Right lobe of liver (tissue), 6 donors: Measurements from ENCODE around the gene SDF2L1. TPM values are rescaled to one million over a fixed set of nuclear protein-coding genes. Genes with fewer than 3 reads are reported as not detected.
A peak's percentile ranks its signal among the peaks of the same experiment; 100 is the strongest.

Experiments
- ATAC-seq, 4 donors: fragments of 200-7000 bp; cut with Tn5 transposase; one replicate each; pipeline ENCODE4 v1.9.1; 2020; ENCODE audit warnings: mild to moderate bottlenecking in 4 of 4, moderate library complexity in 4 of 4
- DNase-seq, 3 donors: peaks; one replicate each; pipeline ENCODE4 v3.0.0-alpha.2; 2020
- H3K27ac ChIP-seq, 3 donors: fragments of 200-600 bp; one replicate each; pipeline ENCODE4 v1.8.0; 2022
- H3K27me3 ChIP-seq, 2 donors: fragments of 200-600 bp; one replicate each; pipeline ENCODE4 v1.8.0; 2022
- H3K36me3 ChIP-seq, 4 donors: fragments of 200-600 bp; sonication (generic) in 1 of 4; one replicate each; pipeline versions ENCODE4 v1.5.1 to v1.8.0; 2017 to 2022; ENCODE audit warnings: control low read depth in 1 of 4
- H3K4me1 ChIP-seq, 4 donors: fragments of 200-600 bp; sonication (generic) in 1 of 4; one replicate each; pipeline versions ENCODE4 v1.5.1 to v1.8.0; 2017 to 2022; ENCODE audit warnings: control low read depth in 1 of 4
- H3K4me3 ChIP-seq, 3 donors: fragments of 200-600 bp; one replicate each; pipeline ENCODE4 v1.8.0; 2022
- H3K9me3 ChIP-seq, 4 donors: fragments of 200-600 bp; sonication (generic) in 1 of 4; one replicate each; pipeline versions ENCODE4 v1.5.1 to v1.8.0; 2017 to 2022; ENCODE audit warnings: control low read depth in 1 of 4
- POLR2A ChIP-seq: fragments of 450-650 bp; IDR thresholded peaks from one replicate; pipeline ENCODE4 v1.6.1; 2017; ENCODE audit warnings: antibody characterized with exemption, mild to moderate bottlenecking
- WGBS: methylation state at CpG from one replicate; pipeline ENCODE4 v1.1.6; 2018; ENCODE audit warnings: low coverage, low lambda C conversion rate; ENCODE audit not compliant: insufficient coverage; ENCODE audit errors: missing lambda C conversion rate; 5-methylcytosine and 5-hydroxymethylcytosine counted together
- intact Hi-C, 2 donors: fragments of 100-400 bp; cut with DNase I; formaldehyde crosslinking; loops; one replicate each; pipeline versions ENCODE4 v1.11.2 to v1.14.1; 2022
- total RNA-seq, 6 experiments: library from RNA; depleted of rRNA in 2 of 6; stranded (reverse); fragments of >200 nt in 2 of 6; fragmentation: NEBNext Ultra II Directional in 3 of 6; extraction: Animal tissue kit (Norgen Biotek cat#: 25700) in 3 of 6; gene quantifications; one replicate each; pipeline versions ENCODE4 v1.1.0 to v1.2.4, GENCODE V29; 2016 to 2023
- TF ChIP-seq, protein P1 (sequence below), 4 donors: fragments of 200-600 bp in 3 of 4; fragments of 450-650 bp in 1 of 4; IDR thresholded peaks; one replicate each; pipeline versions ENCODE4 v1.5.1 to v1.8.0; 2016 to 2022; ENCODE audit warnings: antibody characterized with exemption in 4 of 4, mild to moderate bottlenecking in 2 of 4
- donor health status: DM: no; HTN: yes; CAD: no.
- donor health status: DM: no; HTN: no; CAD: no.
- donor health status: DM: no; HTN: no; CAD: no.
- donor health status: DM: no; HTN: yes; CAD: no.
- donor health status: DM: no; HTN: yes; CAD: no.

Gene SDF2L1
- total RNA-seq, 6 experiments from 2014 or later = 33.1 to 85.7 (median 71.6) TPM

DNA sequence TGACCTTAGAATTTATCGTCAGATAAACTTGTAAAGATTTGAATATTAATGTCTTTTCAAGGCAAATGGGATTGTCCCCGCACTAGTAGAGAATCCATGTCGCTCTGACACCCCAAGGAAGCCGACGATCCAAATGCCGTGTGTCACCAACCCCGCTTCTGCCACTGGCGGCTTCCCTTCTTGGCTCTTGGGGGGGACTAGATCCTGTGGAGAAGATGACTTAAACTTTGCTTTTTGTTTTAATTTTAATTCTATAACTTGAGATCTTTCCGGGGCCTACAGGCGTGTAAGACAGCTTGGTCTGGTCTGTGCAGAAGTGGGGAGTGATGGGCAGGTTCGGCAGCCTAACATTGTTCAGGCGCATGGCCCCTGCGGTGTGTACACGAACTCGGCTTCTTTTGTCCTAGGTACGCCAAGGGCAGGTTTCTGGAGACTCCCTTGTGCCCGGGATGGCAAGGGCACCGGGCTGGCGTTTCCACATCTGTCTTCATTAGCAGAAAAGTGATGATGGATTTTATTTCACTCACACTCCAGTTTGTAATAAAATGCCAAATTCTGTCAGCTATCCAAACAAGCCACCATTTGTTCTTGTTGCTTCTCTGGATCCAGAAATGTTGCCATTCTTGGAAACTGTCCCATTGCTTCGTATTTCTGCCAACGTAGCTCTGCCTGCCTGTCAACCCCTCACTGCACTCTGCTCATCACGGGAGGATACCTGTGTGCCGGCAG is 19.0 kb upstream of the SDF2L1 start:
- 80% methylated on average over 11 of the region's 23 CpGs for WGBS
- H3K4me3 ChIP-seq = no peak overlapping the region
- DNase-seq (no peak), ATAC-seq (no peak)
- H3K9me3 ChIP-seq = no peaks in the 10 kb centered on the region
- H3K27me3 ChIP-seq = no peaks in the 10 kb centered on the region
- peaks cover 0 to 7% (median 0%) of the 10 kb centered on the region in 4 donors for H3K36me3 ChIP-seq
- H3K27ac ChIP-seq = no peak overlapping the region
- no peak for TF ChIP-seq POLR2A
- TF ChIP-seq, protein P1, sequence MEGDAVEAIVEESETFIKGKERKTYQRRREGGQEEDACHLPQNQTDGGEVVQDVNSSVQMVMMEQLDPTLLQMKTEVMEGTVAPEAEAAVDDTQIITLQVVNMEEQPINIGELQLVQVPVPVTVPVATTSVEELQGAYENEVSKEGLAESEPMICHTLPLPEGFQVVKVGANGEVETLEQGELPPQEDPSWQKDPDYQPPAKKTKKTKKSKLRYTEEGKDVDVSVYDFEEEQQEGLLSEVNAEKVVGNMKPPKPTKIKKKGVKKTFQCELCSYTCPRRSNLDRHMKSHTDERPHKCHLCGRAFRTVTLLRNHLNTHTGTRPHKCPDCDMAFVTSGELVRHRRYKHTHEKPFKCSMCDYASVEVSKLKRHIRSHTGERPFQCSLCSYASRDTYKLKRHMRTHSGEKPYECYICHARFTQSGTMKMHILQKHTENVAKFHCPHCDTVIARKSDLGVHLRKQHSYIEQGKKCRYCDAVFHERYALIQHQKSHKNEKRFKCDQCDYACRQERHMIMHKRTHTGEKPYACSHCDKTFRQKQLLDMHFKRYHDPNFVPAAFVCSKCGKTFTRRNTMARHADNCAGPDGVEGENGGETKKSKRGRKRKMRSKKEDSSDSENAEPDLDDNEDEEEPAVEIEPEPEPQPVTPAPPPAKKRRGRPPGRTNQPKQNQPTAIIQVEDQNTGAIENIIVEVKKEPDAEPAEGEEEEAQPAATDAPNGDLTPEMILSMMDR (IDR thresholded peaks at IDR 0.05) = no peak
- peaks cover 0 to 19% (median 0%) of the 10 kb centered on the region in 4 donors for H3K4me1 ChIP-seq
- intact Hi-C loops = no loop called here

DNA sequence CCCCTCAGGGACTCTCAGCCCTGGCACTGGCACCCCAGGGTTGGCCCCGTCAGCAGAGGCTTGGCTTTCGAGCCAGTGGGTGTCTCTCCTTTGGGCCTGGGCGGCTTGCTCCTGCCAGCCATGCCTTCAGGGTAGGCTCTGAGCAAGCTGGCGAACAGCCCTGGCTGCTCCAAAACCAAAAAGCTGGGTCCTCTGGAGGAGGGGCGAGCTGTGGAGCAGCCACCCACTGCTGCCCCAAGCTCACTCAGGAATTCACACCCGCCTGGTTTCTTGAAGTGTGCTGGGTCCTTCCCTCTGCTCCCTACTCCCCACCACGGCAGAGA is 18.5 kb upstream of the SDF2L1 start:
- TF ChIP-seq, protein P1 (IDR thresholded peaks at IDR 0.05) = no peak
- TF ChIP-seq POLR2A = no peak
- intact Hi-C loops = no loop called here
- no CpG with 5 or more reads among the region's 7 CpGs for WGBS

DNA sequence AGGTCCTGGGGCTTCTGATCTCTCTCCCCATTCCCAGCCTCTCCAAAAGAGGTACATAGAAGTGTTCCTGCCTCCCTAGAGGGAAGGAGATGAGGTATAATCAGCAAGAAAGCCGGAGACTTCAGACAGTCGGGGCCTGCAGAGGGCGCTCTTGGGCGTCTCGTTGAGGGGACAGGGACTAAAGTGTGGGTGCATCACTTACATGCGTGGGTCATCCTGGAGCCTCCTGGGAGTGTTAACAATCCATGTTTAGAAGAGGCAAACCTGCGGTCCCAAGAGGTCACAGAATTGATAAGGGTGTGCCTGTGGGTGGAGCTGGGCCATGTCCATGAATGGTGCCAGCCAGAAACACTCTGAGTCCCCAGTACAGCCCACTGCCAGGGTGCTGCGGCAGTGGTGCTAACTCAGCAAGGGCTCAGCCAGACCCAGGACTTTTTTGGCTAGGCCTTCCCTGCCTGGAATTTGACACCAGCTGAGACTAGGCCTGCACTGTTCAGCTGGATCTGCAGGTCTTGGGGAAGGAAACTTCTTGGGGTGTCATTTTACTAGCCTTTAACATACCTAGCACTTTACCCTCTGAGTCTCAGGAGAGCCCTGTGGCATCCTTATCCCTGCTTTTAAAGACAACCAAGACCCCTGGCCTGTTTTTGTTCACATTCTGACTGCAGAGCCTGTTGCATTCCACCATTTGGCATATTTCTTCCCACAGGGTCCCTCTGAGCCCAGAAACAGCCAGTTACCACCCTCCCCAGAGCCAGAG is 17.8 kb upstream of the SDF2L1 start:
- no peaks in the 10 kb centered on the region for H3K27me3 ChIP-seq
- no peak overlapping the region for H3K27ac ChIP-seq
- 63% methylated on average over 6 of the region's 8 CpGs for WGBS
- no peak overlapping the region for H3K4me3 ChIP-seq
- TF ChIP-seq POLR2A = no peak
- TF ChIP-seq, protein P1 (IDR thresholded peaks at IDR 0.05) = peak in 2 of 4 donors; percentile 18 to 33
- peak; percentile 14 to 59 (median 28) for ATAC-seq
- DNase-seq = peak in 1 of 3 donors; percentile 74
- peaks cover 0 to 23% (median 2%) of the 10 kb centered on the region in 4 donors for H3K4me1 ChIP-seq
- intact Hi-C loops = no loop called here
- no peaks in the 10 kb centered on the region for H3K9me3 ChIP-seq
- peaks cover 0 to 7% (median 0%) of the 10 kb centered on the region in 4 donors for H3K36me3 ChIP-seq

More for the DNA sequence above, 18.5 kb upstream of the SDF2L1 start:
- DNase-seq (no peak), ATAC-seq (no peak)
- peaks cover 0 to 7% (median 0%) of the 10 kb centered on the region in 4 donors for H3K36me3 ChIP-seq
- H3K9me3 ChIP-seq = no peaks in the 10 kb centered on the region
- H3K4me3 ChIP-seq = no peak overlapping the region
- H3K4me1 ChIP-seq = peaks cover 0 to 19% (median 0%) of the 10 kb centered on the region in 4 donors
- H3K27me3 ChIP-seq = no peaks in the 10 kb centered on the region
- no peak overlapping the region for H3K27ac ChIP-seq

GRCh38 chr22:21624880-21625791 is 17.0 kb upstream of the SDF2L1 start:
- DNase-seq (no peak), ATAC-seq (no peak)
- intact Hi-C loops = loop anchor here in 1 of 2 donors (5.0 kb wide), 1 partner anchor 43 kb away; no protein-coding TSS in a partner anchor
- peaks cover 0 to 7% (median 0%) of the 10 kb centered on the region in 4 donors for H3K36me3 ChIP-seq
- H3K27me3 ChIP-seq = no peaks in the 10 kb centered on the region
- TF ChIP-seq, protein P1 (IDR thresholded peaks at IDR 0.05) = no peak
- no peak for TF ChIP-seq POLR2A
- WGBS = 82% methylated on average over 10 of the region's 12 CpGs
- peaks cover 0 to 23% (median 3%) of the 10 kb centered on the region in 4 donors for H3K4me1 ChIP-seq
- no peak overlapping the region for H3K4me3 ChIP-seq
- H3K27ac ChIP-seq = no peak overlapping the region
- no peaks in the 10 kb centered on the region for H3K9me3 ChIP-seq
